BE2C (cell line): ENCODE measurements around the gene HEPHL1.
"Not testable (repeated sequence)": the region's sequence is repeated elsewhere in the genome, so short reads cannot be mapped to it uniquely, and the experiment has no call there.

Source experiments
- DNase-seq: peaks from one replicate; pipeline ENCODE4 v3.0.0-alpha.2; 2020
- H3K27me3 ChIP-seq: fragments of 250-450 bp; sonication (Bioruptor Pico); 2 replicates; pipeline ENCODE4 v1.5.1; 2020; ENCODE audit warnings: mild to moderate bottlenecking
- H3K36me3 ChIP-seq: fragments of 250-450 bp; sonication (Bioruptor Pico); 2 replicates; pipeline ENCODE4 v1.5.1; 2020; ENCODE audit warnings: mild to moderate bottlenecking
- H3K4me1 ChIP-seq: fragments of 250-450 bp; sonication (Bioruptor Pico); 2 replicates; pipeline ENCODE4 v1.5.1; 2020
- H3K4me3 ChIP-seq: 2 replicates; pipeline ENCODE4 v1.5.1; 2011; ENCODE audit warnings: low read depth, low read length
- H3K9me3 ChIP-seq: fragments of 250-450 bp; sonication (Bioruptor Pico); 2 replicates; pipeline ENCODE4 v1.5.1; 2020
- TF ChIP-seq, protein P1 (sequence below): IDR thresholded peaks from 2 replicates; pipeline ENCODE4 v1.5.1; 2012; ENCODE audit warnings: mild to moderate bottlenecking, low read depth, low read length

The HEPHL1 gene

DNA sequence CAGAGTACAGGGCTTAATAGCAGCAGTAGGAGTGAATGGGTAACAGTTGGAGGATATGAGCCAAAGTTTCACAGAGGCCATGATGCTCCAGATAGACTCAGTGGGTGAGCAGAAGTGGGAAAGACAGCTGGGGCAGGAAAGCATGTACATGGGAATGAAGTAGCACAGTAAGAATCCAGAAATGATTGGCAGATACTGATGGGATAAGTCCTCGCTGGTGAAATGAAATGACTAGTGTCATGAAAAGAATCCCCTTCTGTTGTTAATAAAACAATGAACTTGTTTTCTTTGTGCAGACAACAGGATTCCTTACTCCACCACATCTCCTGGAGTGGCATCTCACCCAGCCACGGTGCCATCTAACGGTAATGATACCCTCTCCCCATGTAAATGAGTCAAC, 90.1 kb downstream of the HEPHL1 start:
- Histone ChIP-seq H3K4me3 (no peak overlapping the region), H3K4me1 (no peaks in the 10 kb centered on the region; the same call in 1 of the 2 replicates), H3K36me3 (no peaks in the 10 kb centered on the region), H3K27me3 (peaks cover 5% of the 10 kb centered on the region), H3K9me3 (no peaks in the 10 kb centered on the region)
- TF ChIP-seq, protein P1, sequence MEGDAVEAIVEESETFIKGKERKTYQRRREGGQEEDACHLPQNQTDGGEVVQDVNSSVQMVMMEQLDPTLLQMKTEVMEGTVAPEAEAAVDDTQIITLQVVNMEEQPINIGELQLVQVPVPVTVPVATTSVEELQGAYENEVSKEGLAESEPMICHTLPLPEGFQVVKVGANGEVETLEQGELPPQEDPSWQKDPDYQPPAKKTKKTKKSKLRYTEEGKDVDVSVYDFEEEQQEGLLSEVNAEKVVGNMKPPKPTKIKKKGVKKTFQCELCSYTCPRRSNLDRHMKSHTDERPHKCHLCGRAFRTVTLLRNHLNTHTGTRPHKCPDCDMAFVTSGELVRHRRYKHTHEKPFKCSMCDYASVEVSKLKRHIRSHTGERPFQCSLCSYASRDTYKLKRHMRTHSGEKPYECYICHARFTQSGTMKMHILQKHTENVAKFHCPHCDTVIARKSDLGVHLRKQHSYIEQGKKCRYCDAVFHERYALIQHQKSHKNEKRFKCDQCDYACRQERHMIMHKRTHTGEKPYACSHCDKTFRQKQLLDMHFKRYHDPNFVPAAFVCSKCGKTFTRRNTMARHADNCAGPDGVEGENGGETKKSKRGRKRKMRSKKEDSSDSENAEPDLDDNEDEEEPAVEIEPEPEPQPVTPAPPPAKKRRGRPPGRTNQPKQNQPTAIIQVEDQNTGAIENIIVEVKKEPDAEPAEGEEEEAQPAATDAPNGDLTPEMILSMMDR: no peak
- no peak for DNase-seq

DNA sequence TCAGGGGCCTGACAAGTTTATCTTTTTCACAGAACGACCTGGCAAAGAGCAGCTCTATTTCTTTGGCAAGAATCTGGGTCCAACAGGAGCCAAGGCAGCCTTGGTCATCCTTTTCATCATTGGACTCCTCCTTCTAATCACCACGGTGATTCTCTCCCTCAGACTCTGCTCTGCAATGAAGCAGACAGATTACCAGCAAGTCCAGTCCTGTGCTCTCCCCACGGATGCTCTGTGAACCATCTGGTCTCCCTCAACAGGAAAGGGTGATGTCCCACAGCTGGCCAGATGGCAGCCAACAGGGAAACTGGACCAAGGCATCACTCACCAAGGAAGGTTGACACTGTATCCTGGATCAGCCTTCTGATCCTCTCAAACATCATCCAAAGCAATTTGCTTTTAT, 90.5 kb downstream of the HEPHL1 start:
- no peak for DNase-seq
- TF ChIP-seq, protein P1: no peak
- Histone ChIP-seq H3K4me3 (no peak overlapping the region), H3K9me3 (no peaks in the 10 kb centered on the region), H3K36me3 (no peaks in the 10 kb centered on the region), H3K27me3 (peaks cover 5% of the 10 kb centered on the region), H3K4me1 (no peaks in the 10 kb centered on the region; the same call in 1 of the 2 replicates)

GRCh38 chr11:94112206-94112953, 91.2 kb downstream of the HEPHL1 start:
- no peaks in the 10 kb centered on the region for H3K36me3 ChIP-seq
- no peak for DNase-seq
- TF ChIP-seq, protein P1: no peak

DNA sequence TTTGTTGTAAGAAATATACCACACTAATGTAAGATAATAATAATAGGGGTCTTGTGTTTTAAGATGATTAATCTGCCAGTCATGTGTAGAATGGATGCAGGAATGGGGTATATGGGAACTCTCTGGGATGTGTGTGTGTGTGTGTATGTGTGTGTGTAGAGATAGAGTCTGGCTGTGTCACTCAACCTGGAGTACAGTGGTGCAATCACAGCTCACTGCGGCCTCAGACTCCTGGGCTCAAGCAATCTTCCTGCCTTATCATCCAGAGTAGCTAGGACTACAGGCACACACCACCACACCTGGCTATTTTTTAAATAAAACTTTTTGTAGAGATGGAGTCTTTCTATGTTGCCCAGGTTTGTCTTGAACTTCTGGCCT, 96.0 kb downstream of the HEPHL1 start:
- H3K4me3 ChIP-seq: no peak overlapping the region
- peaks cover 5% of the 10 kb centered on the region for H3K27me3 ChIP-seq
- no peaks in the 10 kb centered on the region for H3K9me3 ChIP-seq
- TF ChIP-seq, protein P1: no peak
- H3K36me3 ChIP-seq: no peaks in the 10 kb centered on the region
- DNase-seq: no peak
- no peaks in the 10 kb centered on the region; the same call in 1 of the 2 replicates for H3K4me1 ChIP-seq

More at GRCh38 chr11:94112206-94112953, 91.2 kb downstream of the HEPHL1 start:
- H3K4me3 ChIP-seq: no peak overlapping the region
- no peaks in the 10 kb centered on the region; the same call in 1 of the 2 replicates for H3K4me1 ChIP-seq
- H3K9me3 ChIP-seq: no peaks in the 10 kb centered on the region
- H3K27me3 ChIP-seq: peaks cover 5% of the 10 kb centered on the region

GRCh38 chr11:94117871-94118270, 96.7 kb downstream of the HEPHL1 start:
- H3K4me1 ChIP-seq: no peaks in the 10 kb centered on the region; the same call in 1 of the 2 replicates
- H3K4me3 ChIP-seq: no peak overlapping the region
- TF ChIP-seq, protein P1: no peak
- no peaks in the 10 kb centered on the region for H3K9me3 ChIP-seq
- H3K36me3 ChIP-seq: no peaks in the 10 kb centered on the region
- DNase-seq: no peak
- peaks cover 5% of the 10 kb centered on the region for H3K27me3 ChIP-seq

DNA sequence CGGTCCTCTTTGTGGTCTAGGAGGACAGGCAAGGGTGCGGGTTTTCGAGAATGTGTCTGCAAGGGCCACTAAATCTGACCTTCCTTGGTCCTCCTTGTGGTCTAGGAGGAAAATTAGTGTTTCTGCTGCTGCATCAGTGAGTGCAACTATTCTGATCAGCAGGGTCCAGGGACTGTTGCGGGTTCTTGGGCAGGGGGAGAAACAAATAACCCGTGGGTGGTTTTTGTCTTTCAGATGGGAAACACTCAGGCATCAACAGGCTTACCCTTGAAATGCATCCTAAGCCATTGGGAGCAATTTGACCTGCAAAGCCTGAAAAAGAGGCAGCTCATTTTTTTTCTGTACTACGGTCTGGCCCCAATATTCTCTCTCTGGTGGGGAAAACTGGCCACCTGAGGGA, 98.5 kb downstream of the HEPHL1 start:
- H3K9me3 ChIP-seq, H3K4me3 ChIP-seq, H3K36me3 ChIP-seq, H3K27me3 ChIP-seq, DNase-seq, H3K4me1 ChIP-seq: not testable (repeated sequence)

GRCh38 chr11:94120516-94120915, 99.4 kb downstream of the HEPHL1 start:
- not testable (repeated sequence) for DNase-seq, H3K9me3 ChIP-seq, H3K4me3 ChIP-seq, H3K27me3 ChIP-seq, H3K36me3 ChIP-seq, H3K4me1 ChIP-seq
